ENCODE measurements around the gene ADORA2B. TPM values are rescaled to one million over a fixed set of nuclear protein-coding genes. Genes with fewer than 3 reads are reported as not detected.
"Not testable (repeated sequence)": the region's sequence is repeated elsewhere in the genome, so short reads cannot be mapped to it uniquely, and the experiment has no call there.

The ADORA2B gene
- polyA plus RNA-seq, 1 of the 3 experiments (the other 2 are of a cell fraction), result 12.6 TPM

GRCh38 chr17:15896277-15896676 lies 48.7 kb upstream of the ADORA2B start:
- H3K4me2 ChIP-seq, result no peak overlapping the region

DNA sequence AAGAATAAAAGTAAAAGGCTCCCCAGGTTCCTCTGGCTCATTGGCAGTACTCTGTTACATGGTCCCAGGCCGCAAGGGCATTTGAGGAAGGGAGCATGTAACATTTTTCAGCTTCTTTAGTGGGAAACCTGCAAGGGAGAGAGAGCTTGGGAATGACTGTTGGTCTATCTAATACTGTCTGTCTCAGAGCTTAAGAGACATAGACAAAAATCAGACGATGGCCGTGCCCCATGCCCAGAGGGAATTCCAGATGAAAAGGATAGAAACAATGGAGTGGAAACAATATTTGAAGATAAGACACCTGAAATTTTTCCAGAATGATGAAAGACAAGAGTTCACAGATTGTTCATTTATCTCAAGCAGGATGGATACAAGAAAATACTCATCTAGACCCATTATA lies 48.1 kb upstream of the ADORA2B start:
- Histone ChIP-seq H3K36me3 (replicated peaks in 1 of 2; ENCODE audit: control insufficient read depth in 1 of 2, insufficient read depth in 2 of 2, low read length in 1 of 2) (no peaks in the 10 kb centered on the region), H3K4me2 (no peak overlapping the region), H3K9me3 (no peaks in the 10 kb centered on the region), H3K9me2 (no peaks in the 10 kb centered on the region), H3K4me3 (ENCODE audit: low read depth in 2 of 2, low read length in 1 of 2) (no peak overlapping the region), H3K79me2 (ENCODE audit: insufficient read depth) (no peaks in the 10 kb centered on the region), H4K20me1 (ENCODE audit: insufficient read depth) (no peaks in the 10 kb centered on the region), H3K27ac (ENCODE audit: low read depth in 2 of 2, low read length in 1 of 2) (no peak overlapping the region), H3K9ac (no peak overlapping the region), H2AFZ (ENCODE audit: low read depth) (no peak overlapping the region), H3K4me1 (ENCODE audit: control insufficient read depth in 1 of 2, insufficient read depth in 2 of 2, low read depth in 1 of 2, low read length in 1 of 2) (no peaks in the 10 kb centered on the region), H3K27me3 (ENCODE audit: insufficient read depth) (no peaks in the 10 kb centered on the region), H3F3A (replicated peaks; ENCODE audit: insufficient read depth) (no peaks in the 10 kb centered on the region)
- no peak for DNase-seq
- POLR2A ChIA-PET, result no interaction called here
- TF ChIP-seq CTCF (IDR thresholded peaks at IDR 0.05) (no peak), GATA2 (CRISPR knock-in tag; IDR thresholded peaks at IDR 0.05) (no peak), EP300 (IDR thresholded peaks at IDR 0.05; ENCODE audit: borderline replicate concordance in 1 of 2, low read depth in 1 of 2, low read length in 1 of 2) (no peak), TEAD4 (IDR thresholded peaks at IDR 0.05; ENCODE audit: borderline replicate concordance, insufficient read depth) (no peak), TCF12 (IDR thresholded peaks at IDR 0.05) (no peak), ZBTB33 (IDR thresholded peaks at IDR 0.05; ENCODE audit: borderline replicate concordance, low read depth) (no peak), YY1 (IDR thresholded peaks at IDR 0.05; ENCODE audit: low read depth) (no peak), TAF1 (IDR thresholded peaks at IDR 0.05; ENCODE audit: borderline replicate concordance, low read depth, low read length) (no peak), SMC3 (IDR thresholded peaks at IDR 0.05; ENCODE audit: low read depth, low read length) (no peak)
- TF ChIP-seq, protein P1, sequence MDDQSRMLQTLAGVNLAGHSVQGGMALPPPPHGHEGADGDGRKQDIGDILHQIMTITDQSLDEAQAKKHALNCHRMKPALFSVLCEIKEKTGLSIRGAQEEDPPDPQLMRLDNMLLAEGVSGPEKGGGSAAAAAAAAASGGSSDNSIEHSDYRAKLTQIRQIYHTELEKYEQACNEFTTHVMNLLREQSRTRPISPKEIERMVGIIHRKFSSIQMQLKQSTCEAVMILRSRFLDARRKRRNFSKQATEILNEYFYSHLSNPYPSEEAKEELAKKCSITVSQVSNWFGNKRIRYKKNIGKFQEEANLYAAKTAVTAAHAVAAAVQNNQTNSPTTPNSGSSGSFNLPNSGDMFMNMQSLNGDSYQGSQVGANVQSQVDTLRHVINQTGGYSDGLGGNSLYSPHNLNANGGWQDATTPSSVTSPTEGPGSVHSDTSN (IDR thresholded peaks at IDR 0.05), result no peak
- CTCF ChIA-PET, result no interaction called here
- 71% methylated on average over 3 of the region's 3 CpGs for WGBS (ENCODE audit: low lambda C conversion rate)

More at GRCh38 chr17:15896277-15896676, 48.7 kb upstream of the ADORA2B start:
- no peak overlapping the region for H3K9ac ChIP-seq
- no peaks in the 10 kb centered on the region for H3K79me2 ChIP-seq (ENCODE audit: insufficient read depth)
- no peak overlapping the region for H2AFZ ChIP-seq (ENCODE audit: low read depth)
- no peak overlapping the region for H3K27ac ChIP-seq (ENCODE audit: low read depth in 2 of 2, low read length in 1 of 2)
- H3K27me3 ChIP-seq (ENCODE audit: insufficient read depth), result no peaks in the 10 kb centered on the region
- H4K20me1 ChIP-seq (ENCODE audit: insufficient read depth), result no peaks in the 10 kb centered on the region
- no peak for DNase-seq
- ChIA-PET CTCF (no interaction called here), POLR2A (no interaction called here)
- no peaks in the 10 kb centered on the region for H3K9me2 ChIP-seq
- no peak for TF ChIP-seq USF2 (IDR thresholded peaks at IDR 0.05; ENCODE audit: borderline replicate concordance, low read depth, low read length)
- H3K36me3 ChIP-seq (replicated peaks in 1 of 2; ENCODE audit: control insufficient read depth in 1 of 2, insufficient read depth in 2 of 2, low read length in 1 of 2), result no peaks in the 10 kb centered on the region
- H3K4me1 ChIP-seq (ENCODE audit: control insufficient read depth in 1 of 2, insufficient read depth in 2 of 2, low read depth in 1 of 2, low read length in 1 of 2), result no peaks in the 10 kb centered on the region
- H3K4me3 ChIP-seq (ENCODE audit: low read depth in 2 of 2, low read length in 1 of 2), result no peak overlapping the region
- no peaks in the 10 kb centered on the region for H3F3A ChIP-seq (replicated peaks; ENCODE audit: insufficient read depth)
- 90% methylated on average over 1 of the region's 1 CpG for whole genome bisulfite sequencing (ENCODE audit: low lambda C conversion rate)
- H3K9me3 ChIP-seq, result no peaks in the 10 kb centered on the region

DNA sequence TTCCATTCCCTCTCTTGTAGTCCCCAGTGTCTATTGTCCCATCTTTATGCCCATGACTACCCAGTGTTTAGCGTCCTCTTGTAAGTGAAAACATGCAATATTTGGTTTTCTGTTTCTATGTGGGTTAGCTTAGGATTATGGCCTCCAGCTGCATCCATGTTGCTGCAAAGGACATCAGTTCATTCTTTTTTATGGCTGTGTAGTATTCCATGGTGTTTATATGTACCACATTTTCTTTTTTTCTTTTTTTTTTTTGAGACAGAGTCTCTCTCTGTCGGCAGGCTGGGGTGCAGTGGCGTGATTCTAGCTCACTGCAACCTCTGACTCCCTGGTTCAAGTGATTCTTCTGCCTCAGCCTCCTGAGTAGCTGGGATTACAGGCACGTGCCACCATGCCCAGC lies 45.3 kb upstream of the ADORA2B start:
- POLR2A ChIA-PET; DNase-seq; H4K20me1 ChIP-seq (ENCODE audit: insufficient read depth); H3K9ac ChIP-seq; H3K9me2 ChIP-seq; H3K27ac ChIP-seq (ENCODE audit: low read depth in 2 of 2, low read length in 1 of 2); H3K4me1 ChIP-seq (ENCODE audit: control insufficient read depth in 1 of 2, insufficient read depth in 2 of 2, low read depth in 1 of 2, low read length in 1 of 2); H3K36me3 ChIP-seq (replicated peaks in 1 of 2; ENCODE audit: control insufficient read depth in 1 of 2, insufficient read depth in 2 of 2, low read length in 1 of 2); H3K9me3 ChIP-seq; H3K4me3 ChIP-seq (ENCODE audit: low read depth in 2 of 2, low read length in 1 of 2); CTCF ChIA-PET; H3K27me3 ChIP-seq (ENCODE audit: insufficient read depth); H3F3A ChIP-seq (replicated peaks; ENCODE audit: insufficient read depth); H3K4me2 ChIP-seq; H2AFZ ChIP-seq (ENCODE audit: low read depth); H3K79me2 ChIP-seq (ENCODE audit: insufficient read depth): not testable (repeated sequence)
- WGBS (ENCODE audit: low lambda C conversion rate), result 63% methylated on average over 4 of the region's 4 CpGs
